Mesothelial cell of epicardium (in vitro differentiated cells): ENCODE data around the gene AHCYL1. TPM values are rescaled to one million over a fixed set of nuclear protein-coding genes. Genes with fewer than 3 reads are reported as not detected.

ENCODE experiments used
- DNase-seq, 2 experiments: peaks; one replicate each; pipeline ENCODE4 v3.0.0; 2021; ENCODE audit warnings: low spot score in 2 of 2; ENCODE audit not compliant: unreplicated experiment in 2 of 2
- H3K27ac Mint-ChIP-seq: 2 replicates; pipeline ENCODE4 v1.8.0; 2021; ENCODE audit warnings: mixed read lengths
- H3K27me3 Mint-ChIP-seq: 2 replicates; pipeline ENCODE4 v1.8.0; 2021; ENCODE audit warnings: low read depth, mixed read lengths
- H3K36me3 Mint-ChIP-seq: 2 replicates; pipeline ENCODE4 v1.8.0; 2021; ENCODE audit warnings: mixed read lengths
- H3K4me1 Mint-ChIP-seq: 2 replicates; pipeline ENCODE4 v1.8.0; 2021; ENCODE audit warnings: mixed read lengths
- H3K4me3 Mint-ChIP-seq: 2 replicates; pipeline ENCODE4 v1.8.0; 2021; ENCODE audit warnings: mild to moderate bottlenecking, moderate library complexity, mixed read lengths
- H3K9me3 Mint-ChIP-seq: 2 replicates; pipeline ENCODE4 v1.8.0; 2021; ENCODE audit warnings: mixed read lengths
- total RNA-seq: library from RNA; stranded (reverse); gene quantifications from 3 replicates; pipeline ENCODE4 v1.2.1, GENCODE V29; 2021
- TF ChIP-seq, protein P1 (sequence below): fragments of 200-600 bp; sonication (generic); IDR thresholded peaks from one replicate; pipeline ENCODE4 v1.5.0; 2021; ENCODE audit warnings: antibody characterized with exemption; ENCODE audit not compliant: unreplicated experiment

AHCYL1 gene
- total RNA-seq, 1 donor from 2014 or later: 98.7 TPM

DNA sequence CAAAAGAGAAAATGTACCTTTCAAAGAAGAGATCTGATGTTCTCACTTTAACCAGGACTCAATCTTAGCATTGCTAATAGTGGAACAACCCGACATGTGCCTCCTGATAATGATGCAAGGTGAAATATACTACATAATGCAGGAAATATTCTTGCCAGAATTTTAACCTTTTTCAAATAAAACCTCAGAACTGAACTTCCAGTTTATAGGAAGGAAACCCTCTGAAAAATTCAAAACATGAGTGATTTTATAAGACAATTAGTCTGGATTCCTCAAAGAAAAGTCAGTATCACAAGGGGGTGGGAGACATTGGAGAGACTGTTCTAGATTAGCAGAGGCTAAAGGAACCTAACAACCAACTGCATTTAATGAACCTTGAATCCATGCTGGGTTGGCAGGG lies 18.1 kb downstream of the AHCYL1 start:
- no peak overlapping the region for H3K4me3 Mint-ChIP-seq
- TF ChIP-seq, protein P1, sequence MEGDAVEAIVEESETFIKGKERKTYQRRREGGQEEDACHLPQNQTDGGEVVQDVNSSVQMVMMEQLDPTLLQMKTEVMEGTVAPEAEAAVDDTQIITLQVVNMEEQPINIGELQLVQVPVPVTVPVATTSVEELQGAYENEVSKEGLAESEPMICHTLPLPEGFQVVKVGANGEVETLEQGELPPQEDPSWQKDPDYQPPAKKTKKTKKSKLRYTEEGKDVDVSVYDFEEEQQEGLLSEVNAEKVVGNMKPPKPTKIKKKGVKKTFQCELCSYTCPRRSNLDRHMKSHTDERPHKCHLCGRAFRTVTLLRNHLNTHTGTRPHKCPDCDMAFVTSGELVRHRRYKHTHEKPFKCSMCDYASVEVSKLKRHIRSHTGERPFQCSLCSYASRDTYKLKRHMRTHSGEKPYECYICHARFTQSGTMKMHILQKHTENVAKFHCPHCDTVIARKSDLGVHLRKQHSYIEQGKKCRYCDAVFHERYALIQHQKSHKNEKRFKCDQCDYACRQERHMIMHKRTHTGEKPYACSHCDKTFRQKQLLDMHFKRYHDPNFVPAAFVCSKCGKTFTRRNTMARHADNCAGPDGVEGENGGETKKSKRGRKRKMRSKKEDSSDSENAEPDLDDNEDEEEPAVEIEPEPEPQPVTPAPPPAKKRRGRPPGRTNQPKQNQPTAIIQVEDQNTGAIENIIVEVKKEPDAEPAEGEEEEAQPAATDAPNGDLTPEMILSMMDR: no peak
- no peaks in the 10 kb centered on the region for H3K9me3 Mint-ChIP-seq
- H3K27me3 Mint-ChIP-seq: no peaks in the 10 kb centered on the region
- H3K4me1 Mint-ChIP-seq: peaks cover 55% of the 10 kb centered on the region
- DNase-seq: no peak
- no peaks in the 10 kb centered on the region for H3K36me3 Mint-ChIP-seq
- peak overlapping the region; percentile 92 for H3K27ac Mint-ChIP-seq

DNA sequence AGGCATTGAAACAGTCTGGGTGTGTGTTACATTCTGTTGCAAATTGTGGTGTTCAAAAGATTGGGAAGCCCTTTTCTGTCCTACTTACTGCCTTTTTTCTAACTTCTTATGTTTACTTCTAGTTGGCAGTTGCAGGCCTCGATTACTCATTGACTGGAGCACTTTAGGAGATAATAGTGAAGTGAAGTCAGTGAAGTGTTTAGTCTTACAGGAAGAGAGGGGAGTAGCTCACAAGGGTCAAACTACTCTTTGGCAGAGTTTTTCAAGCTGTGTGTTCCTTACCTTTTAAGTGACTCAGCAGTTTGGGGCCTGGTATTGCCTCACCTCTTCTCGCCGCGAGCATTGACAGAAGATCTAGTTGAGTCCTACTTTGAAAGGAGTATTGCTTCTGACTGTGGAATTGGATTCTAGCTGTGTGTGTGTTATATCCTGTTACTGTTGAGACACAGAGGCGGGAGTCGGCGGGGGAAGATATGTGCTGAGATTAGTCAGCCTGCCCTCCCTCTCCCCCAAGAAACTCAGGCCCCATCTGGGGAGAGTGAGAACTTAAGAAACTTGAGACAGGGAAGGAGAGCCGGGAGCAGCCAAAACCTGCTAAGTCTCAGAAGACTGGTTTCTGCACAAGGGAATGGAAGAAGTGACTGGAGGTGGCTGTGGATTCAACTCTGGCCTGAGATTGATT lies 19.3 kb downstream of the AHCYL1 start:
- DNase-seq: peak in 1 of 2 experiments; percentile 59
- peaks cover 54% of the 10 kb centered on the region for H3K4me1 Mint-ChIP-seq

DNA sequence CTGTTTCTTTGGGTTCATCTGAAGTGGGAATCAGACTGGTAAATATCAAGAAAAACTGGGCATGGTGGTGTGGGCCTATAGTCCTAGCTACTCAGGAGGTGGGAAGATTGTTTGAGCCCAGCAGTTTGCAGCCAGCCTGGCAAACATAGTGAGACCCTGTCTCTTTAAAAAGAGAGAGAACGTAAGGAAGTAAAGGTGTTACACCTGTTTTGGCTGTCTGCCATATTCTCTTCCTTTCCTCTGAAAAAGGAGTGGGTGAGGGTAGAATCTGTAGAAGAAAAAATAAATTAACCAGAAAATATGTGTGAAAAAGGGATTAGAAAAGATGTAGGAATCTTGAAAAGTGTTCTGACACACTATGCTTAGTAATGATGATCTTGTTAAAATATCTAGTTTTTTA lies 20.0 kb downstream of the AHCYL1 start:
- Mint-ChIP-seq H3K9me3 (no peaks in the 10 kb centered on the region), H3K27me3 (no peaks in the 10 kb centered on the region), H3K36me3 (peaks cover 2% of the 10 kb centered on the region), H3K4me1 (peaks cover 57% of the 10 kb centered on the region), H3K27ac (peak overlapping the region; percentile 92), H3K4me3 (peak overlapping the region; percentile 27)
- TF ChIP-seq, protein P1: no peak
- DNase-seq: no peak

More for the DNA sequence above, 19.3 kb downstream of the AHCYL1 start:
- no peaks in the 10 kb centered on the region for H3K9me3 Mint-ChIP-seq
- H3K4me3 Mint-ChIP-seq: peak overlapping the region; percentile 27
- H3K36me3 Mint-ChIP-seq: no peaks in the 10 kb centered on the region
- H3K27me3 Mint-ChIP-seq: no peaks in the 10 kb centered on the region
- TF ChIP-seq, protein P1: no peak
- peak overlapping the region; percentile 92 for H3K27ac Mint-ChIP-seq

DNA sequence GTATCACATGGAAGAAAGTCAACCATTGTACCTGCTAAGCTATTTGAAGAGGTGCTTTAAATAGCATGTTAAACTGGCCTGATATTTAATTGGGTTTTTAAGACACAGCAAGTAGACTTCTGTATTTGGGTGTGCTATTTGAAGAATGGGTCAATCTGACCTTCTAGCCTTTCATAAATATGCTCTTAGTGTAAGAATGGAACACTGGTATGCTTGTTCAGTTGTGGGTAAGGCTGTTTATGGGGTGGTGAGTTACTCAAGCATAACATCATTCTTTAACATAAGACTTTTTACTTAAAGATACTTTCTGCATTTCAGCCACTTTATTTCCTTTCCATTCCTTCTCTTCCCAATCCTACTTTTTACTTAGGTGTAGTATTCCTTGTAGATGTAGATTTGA lies 21.4 kb downstream of the AHCYL1 start:
- TF ChIP-seq, protein P1: no peak
- Mint-ChIP-seq H3K9me3 (no peaks in the 10 kb centered on the region), H3K27me3 (no peaks in the 10 kb centered on the region), H3K36me3 (peaks cover 7% of the 10 kb centered on the region), H3K4me1 (peaks cover 57% of the 10 kb centered on the region), H3K4me3 (no peak overlapping the region), H3K27ac (no peak overlapping the region)
- no peak for DNase-seq

DNA sequence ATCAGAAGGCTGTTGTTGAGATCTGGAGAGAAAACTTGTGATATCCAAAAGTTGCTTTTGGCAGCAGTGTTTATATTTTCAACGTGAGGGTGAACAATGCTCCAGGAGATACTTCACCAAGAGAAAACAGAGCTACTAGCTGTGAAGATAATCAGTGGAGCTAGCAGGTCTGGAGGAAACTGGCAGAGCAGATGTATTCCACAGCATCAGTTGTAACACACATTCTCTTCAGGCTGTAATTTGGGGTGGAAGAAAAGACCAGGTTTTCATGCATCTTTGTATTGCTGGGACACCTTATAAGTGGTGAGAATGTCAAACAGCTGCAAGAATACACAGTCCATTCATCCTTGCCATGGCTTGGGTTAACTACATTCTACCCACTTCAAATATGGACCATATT lies 22.0 kb downstream of the AHCYL1 start:
- Mint-ChIP-seq H3K27ac (no peak overlapping the region), H3K9me3 (no peaks in the 10 kb centered on the region), H3K36me3 (peaks cover 8% of the 10 kb centered on the region), H3K27me3 (no peaks in the 10 kb centered on the region), H3K4me1 (peaks cover 57% of the 10 kb centered on the region), H3K4me3 (no peak overlapping the region)
- TF ChIP-seq, protein P1: no peak
- no peak for DNase-seq
